H9 (cell line): Measurements from ENCODE around the gene CELA3A. TPM values are rescaled to one million over a fixed set of nuclear protein-coding genes. Genes with fewer than 3 reads are reported as not detected.
"Not testable (repeated sequence)": the region's sequence is repeated elsewhere in the genome, so short reads cannot be mapped to it uniquely, and the experiment has no call there.

Experiments
- DNase-seq: peaks from one replicate; pipeline ENCODE4 v3.0.0-alpha.2; 2017
- H2AFZ ChIP-seq: one replicate; pipeline ENCODE4 v1.6.1; 2013; ENCODE audit warnings: mild to moderate bottlenecking, low read length, control low read depth, moderate library complexity
- H2AK5ac ChIP-seq: 2 replicates; pipeline ENCODE4 v1.6.1; 2013; ENCODE audit warnings: low read length, control low read depth, mixed read lengths; ENCODE audit not compliant: insufficient read length
- H2BK120ac ChIP-seq: one replicate; pipeline ENCODE4 v1.6.1; 2013; ENCODE audit warnings: low read depth, mild to moderate bottlenecking, low read length, control low read depth, inconsistent platforms; ENCODE audit not compliant: poor library complexity, severe bottlenecking
- H2BK12ac ChIP-seq: 2 replicates; pipeline ENCODE4 v1.6.1; 2013; ENCODE audit warnings: low read length, control low read depth, mixed read lengths, low read depth; ENCODE audit not compliant: insufficient read length
- H2BK15ac ChIP-seq: 2 replicates; pipeline ENCODE4 v1.6.1; 2013; ENCODE audit warnings: low read depth, low read length, control low read depth
- H2BK20ac ChIP-seq: one replicate; pipeline ENCODE4 v1.6.1; 2013; ENCODE audit warnings: low read depth, mild to moderate bottlenecking, low read length, control low read depth, inconsistent platforms; ENCODE audit not compliant: poor library complexity, severe bottlenecking
- H2BK5ac ChIP-seq: 2 replicates; pipeline ENCODE4 v1.6.1; 2013; ENCODE audit warnings: low read length, control low read depth, mixed read lengths; ENCODE audit not compliant: insufficient read length
- H3K14ac ChIP-seq: 2 replicates; pipeline ENCODE4 v1.6.1; 2013; ENCODE audit warnings: low read length, control low read depth; ENCODE audit not compliant: insufficient read depth
- H3K18ac ChIP-seq: 2 replicates; pipeline ENCODE4 v1.6.1; 2013; ENCODE audit warnings: low read depth, mild to moderate bottlenecking, mixed read lengths, low read length, control low read depth; ENCODE audit not compliant: insufficient read length
- H3K23ac ChIP-seq: 2 replicates; pipeline ENCODE4 v1.6.1; 2013; ENCODE audit warnings: low read length, control low read depth, mixed read lengths, low read depth; ENCODE audit not compliant: insufficient read length
- H3K23me2 ChIP-seq: 2 replicates; pipeline ENCODE4 v1.6.1; 2013; ENCODE audit warnings: low read depth, mild to moderate bottlenecking, mixed read lengths, low read length, control low read depth; ENCODE audit not compliant: insufficient read length, poor library complexity, severe bottlenecking
- H3K27ac ChIP-seq: 2 replicates; pipeline ENCODE4 v1.5.1; 2013; ENCODE audit warnings: low read length, control low read depth, mixed read lengths, low read depth; ENCODE audit not compliant: insufficient read length
- H3K27me3 ChIP-seq: 2 replicates; pipeline ENCODE4 v1.6.1; 2013; ENCODE audit warnings: low read length, control low read depth, inconsistent platforms; ENCODE audit not compliant: insufficient read depth
- H3K4ac ChIP-seq: 2 replicates; pipeline ENCODE4 v1.6.1; 2013; ENCODE audit warnings: low read depth, mild to moderate bottlenecking, control low read depth, inconsistent platforms, low read length, moderate library complexity
- H3K4me1 ChIP-seq: 2 replicates; pipeline ENCODE4 v1.6.1; 2013; ENCODE audit warnings: low read length, control low read depth, inconsistent platforms; ENCODE audit not compliant: insufficient read depth
- H3K4me2 ChIP-seq: 2 replicates; pipeline ENCODE4 v1.6.1; 2013; ENCODE audit warnings: low read length, control low read depth, mixed read lengths; ENCODE audit not compliant: insufficient read length, insufficient read depth
- H3K56ac ChIP-seq: 2 replicates; pipeline ENCODE4 v1.6.1; 2013; ENCODE audit warnings: low read depth, mild to moderate bottlenecking, mixed read lengths, low read length, control low read depth; ENCODE audit not compliant: insufficient read length
- H3K79me1 ChIP-seq: 2 replicates; pipeline ENCODE4 v1.6.1; 2013; ENCODE audit warnings: low read depth, mild to moderate bottlenecking, moderate library complexity, low read length, control low read depth, inconsistent platforms; ENCODE audit not compliant: insufficient read depth, poor library complexity, severe bottlenecking
- H3K79me2 ChIP-seq: 2 replicates; pipeline ENCODE4 v1.6.1; 2013; ENCODE audit warnings: low read length, control low read depth, inconsistent platforms; ENCODE audit not compliant: insufficient read depth
- H3K9ac ChIP-seq: 2 replicates; pipeline ENCODE4 v1.6.1; 2013; ENCODE audit warnings: low read length, control low read depth, mixed read lengths; ENCODE audit not compliant: insufficient read length; ENCODE audit errors: extremely low read depth
- H3K9me3 ChIP-seq: one replicate; pipeline ENCODE4 v1.6.1; 2013; ENCODE audit warnings: low read depth, low read length, inconsistent platforms; ENCODE audit not compliant: control insufficient read depth
- H3T11ph ChIP-seq: one replicate; pipeline ENCODE4 v1.6.1; 2013; ENCODE audit warnings: mild to moderate bottlenecking, low read length, control low read depth, inconsistent platforms
- H4K20me1 ChIP-seq: one replicate; pipeline ENCODE4 v1.6.1; 2013; ENCODE audit not compliant: control insufficient read depth, insufficient read length, insufficient read depth
- H4K5ac ChIP-seq: 2 replicates; pipeline ENCODE4 v1.6.1; 2013; ENCODE audit warnings: low read depth, mild to moderate bottlenecking, mixed read lengths, low read length, control low read depth; ENCODE audit not compliant: insufficient read length
- H4K8ac ChIP-seq: replicated peaks from 2 replicates; pipeline ENCODE4 v1.6.1; 2013; ENCODE audit warnings: low read length, control low read depth, mixed read lengths, low read depth; ENCODE audit not compliant: insufficient read length
- H4K91ac ChIP-seq: 2 replicates; pipeline ENCODE4 v1.6.1; 2013; ENCODE audit warnings: low read depth, mild to moderate bottlenecking, moderate library complexity, mixed read lengths, low read length, control low read depth; ENCODE audit not compliant: insufficient read length
- H3K27ac Mint-ChIP-seq, 3 experiments: 2 replicates in 2 of 3; 3 replicates in 1 of 3; pipeline ENCODE4 v1.8.0; 2020 to 2021; ENCODE audit warnings: mixed read lengths in 3 of 3, mild to moderate bottlenecking in 1 of 3, moderate library complexity in 1 of 3
- H3K27me3 Mint-ChIP-seq: 2 replicates; pipeline ENCODE4 v1.8.0; 2021; ENCODE audit warnings: low read depth, mild to moderate bottlenecking, moderate library complexity, mixed read lengths
- H3K36me3 Mint-ChIP-seq, 3 experiments: 2 replicates in 2 of 3; 3 replicates in 1 of 3; pipeline ENCODE4 v1.8.0; 2020 to 2021; ENCODE audit warnings: low read depth in 3 of 3, mixed read lengths in 3 of 3; ENCODE audit not compliant: insufficient read depth in 1 of 3
- H3K4me1 Mint-ChIP-seq, 2 experiments: 2 replicates each; pipeline ENCODE4 v1.8.0; 2020; ENCODE audit warnings: mixed read lengths in 2 of 2
- H3K4me3 Mint-ChIP-seq, 2 experiments: 2 replicates in 1 of 2; 3 replicates in 1 of 2; pipeline ENCODE4 v1.8.0; 2020 to 2021; ENCODE audit warnings: mild to moderate bottlenecking in 2 of 2, mixed read lengths in 2 of 2, moderate library complexity in 1 of 2
- H3K9me3 Mint-ChIP-seq, 2 experiments: 2 replicates in 1 of 2; 3 replicates in 1 of 2; pipeline ENCODE4 v1.8.0; 2020; ENCODE audit warnings: mild to moderate bottlenecking in 2 of 2, mixed read lengths in 2 of 2, moderate library complexity in 1 of 2
- CTCF ChIP-seq: fragments of 200-600 bp; sonication (generic); conservative IDR thresholded peaks from 3 replicates; pipeline ENCODE4 v1.8.0; 2021; ENCODE audit warnings: antibody characterized with exemption, mild to moderate bottlenecking
- WGBS: extraction: QIAGEN DNeasy Blood & Tissue Kit; methylation state at CpG from one replicate; pipeline ENCODE4 v1.1.7; 2013; ENCODE audit warnings: missing lambda C conversion rate, low lambda C conversion rate, mixed read lengths; ENCODE audit not compliant: insufficient read length; ENCODE audit errors: extremely low coverage; 5-methylcytosine and 5-hydroxymethylcytosine counted together
- total RNA-seq: library from RNA; stranded (reverse); gene quantifications from 2 replicates; pipeline ENCODE4 v1.2.1, GENCODE V29; 2021

CELA3A gene
- total RNA-seq, 1 experiment from 2014 or later: not detected

DNA sequence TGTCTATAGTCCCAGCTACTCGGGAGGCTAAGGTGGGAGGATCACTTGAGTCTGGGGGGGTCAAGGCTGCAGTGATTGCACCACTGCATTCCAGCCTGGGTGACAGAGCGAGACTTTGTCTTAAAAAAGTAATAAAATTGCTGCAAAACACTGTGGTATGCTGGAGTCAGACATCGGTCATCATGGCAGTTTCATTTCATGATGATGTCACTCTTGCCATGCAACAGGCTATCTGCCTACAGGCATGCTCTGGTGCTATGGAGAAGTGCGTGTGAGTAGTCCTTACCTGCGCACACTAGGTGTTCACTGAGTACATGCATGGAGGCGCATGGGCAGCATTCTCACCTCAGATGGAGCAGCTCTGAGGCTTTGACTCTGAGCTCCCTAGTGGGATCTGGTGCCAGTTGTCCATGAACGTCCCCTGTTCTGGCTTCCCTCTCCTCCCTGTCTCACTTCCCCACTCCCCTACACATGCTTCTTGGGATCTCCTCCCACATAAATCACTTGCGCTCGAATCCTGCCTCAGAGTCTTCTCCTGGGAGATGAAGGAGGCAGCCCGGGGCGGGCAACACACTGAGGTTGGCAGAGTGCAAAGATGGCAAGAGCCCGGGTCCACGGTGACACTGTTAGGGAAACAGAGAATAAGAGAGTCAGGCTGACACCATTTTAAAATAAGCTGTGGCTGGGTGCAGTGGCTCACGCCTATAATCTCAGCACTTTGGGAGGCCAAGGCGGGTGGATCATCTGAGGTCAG is 35.0 kb upstream of the CELA3A start:
- Histone ChIP-seq H3K14ac (peak overlapping the region; percentile 24; the same call in 1 of the 2 replicates), H4K5ac (no peak overlapping the region)

GRCh38 chr1:21967216-21967615 is 34.2 kb upstream of the CELA3A start:
- DNase-seq: not testable (repeated sequence)

More for the DNA sequence above, 35.0 kb upstream of the CELA3A start:
- TF ChIP-seq CTCF: no peak
- H3K27ac ChIP-seq: peak overlapping the region; percentile 57
- H2BK20ac ChIP-seq: no peak overlapping the region
- H3K79me1 ChIP-seq: no peaks in the 10 kb centered on the region
- no peak overlapping the region for H3K4me2 ChIP-seq
- Mint-ChIP-seq H3K4me1 (peaks cover 7 to 12% of the 10 kb centered on the region in 2 experiments), H3K9me3 (no peaks in the 10 kb centered on the region; a peak in 1 of 5 replicates), H3K4me3 (no peak overlapping the region), H3K36me3 (no peaks in the 10 kb centered on the region), H3K27ac (peak overlapping the region in 1 of 3 experiments; percentile 66; a peak in 1 of 7 replicates), H3K27me3 (no peaks in the 10 kb centered on the region; the same call in 1 of the 2 replicates)
- DNase-seq: no peak
- H3K9me3 ChIP-seq: no peaks in the 10 kb centered on the region
- no peak overlapping the region for H2AFZ ChIP-seq
- no peak overlapping the region for H3K18ac ChIP-seq
- H3K56ac ChIP-seq: no peak overlapping the region
- WGBS: no CpG with 5 or more reads among the region's 15 CpGs
- no peaks in the 10 kb centered on the region for H3K23me2 ChIP-seq
- H3K23ac ChIP-seq: no peak overlapping the region
- no peaks in the 10 kb centered on the region for H3K27me3 ChIP-seq
- no peak overlapping the region for H2BK5ac ChIP-seq
- H4K91ac ChIP-seq: no peak overlapping the region
- no peak overlapping the region for H3T11ph ChIP-seq
- H4K8ac ChIP-seq: peak overlapping the region; percentile 77
- no peak overlapping the region for H2BK15ac ChIP-seq
- no peaks in the 10 kb centered on the region for H3K79me2 ChIP-seq
- peak overlapping the region; percentile 20 for H2BK12ac ChIP-seq
- no peak overlapping the region for H2AK5ac ChIP-seq
- no peaks in the 10 kb centered on the region; the same call in 1 of the 2 replicates for H3K4me1 ChIP-seq
- H3K9ac ChIP-seq: no peak overlapping the region
- H3K4ac ChIP-seq: no peak overlapping the region
- no peaks in the 10 kb centered on the region for H4K20me1 ChIP-seq
- H2BK120ac ChIP-seq: no peak overlapping the region

More at GRCh38 chr1:21967216-21967615, 34.2 kb upstream of the CELA3A start:
- not testable (repeated sequence) for H3K18ac ChIP-seq, H3K9me3 Mint-ChIP-seq, H2AK5ac ChIP-seq, H4K5ac ChIP-seq, H2BK5ac ChIP-seq, H3K79me2 ChIP-seq, H2AFZ ChIP-seq, H3K4me2 ChIP-seq, H2BK15ac ChIP-seq, H3K14ac ChIP-seq, H3K27ac Mint-ChIP-seq, H3K9me3 ChIP-seq, H4K91ac ChIP-seq, H3K9ac ChIP-seq, H3K27ac ChIP-seq, H3K4me3 Mint-ChIP-seq, H3T11ph ChIP-seq, H3K56ac ChIP-seq, H3K36me3 Mint-ChIP-seq, H3K27me3 ChIP-seq, H4K8ac ChIP-seq, H3K4me1 ChIP-seq, H3K23ac ChIP-seq, H3K4ac ChIP-seq, H3K79me1 ChIP-seq, H4K20me1 ChIP-seq, H2BK120ac ChIP-seq, H2BK12ac ChIP-seq, H3K27me3 Mint-ChIP-seq, H3K23me2 ChIP-seq, H2BK20ac ChIP-seq
- no CpG with 5 or more reads among the region's 6 CpGs for WGBS
- H3K4me1 Mint-ChIP-seq: peaks cover 7 to 12% of the 10 kb centered on the region in 2 experiments
